GM12878 (cell line): ENCODE data around the gene EBI3. TPM values are rescaled to one million over a fixed set of nuclear protein-coding genes. Genes with fewer than 3 reads are reported as not detected.

ENCODE experiments used
- ATAC-seq: fragments of 200-7000 bp; cut with Tn5 transposase; 3 replicates; pipeline ENCODE4 v1.9.1; 2020; ENCODE audit warnings: mild to moderate bottlenecking, moderate library complexity
- BruUV-seq: library from RNA; stranded (reverse); fragments of 400-500 nt; replicated peaks from 2 replicates; lab custom pipeline; 2021; lab: Mats Ljungman, UMichigan
- CTCF ChIA-PET: fragments of 300-600 bp; sonication (Branson Sonifier 250); formaldehyde crosslinking; extraction: SDS; loops from one replicate; lab custom pipeline; 2021; ENCODE audit warnings: inconsistent platforms; lab: Yijun Ruan, JAX
- POLR2A ChIA-PET: fragments of 350-600 bp; formaldehyde crosslinking; extraction: SDS; loops from one replicate; lab custom pipeline; 2021; ENCODE audit warnings: inconsistent platforms; lab: Charles Lee
- RAD21 ChIA-PET: fragments of 300-600 bp; sonication (Branson Sonifier 250); formaldehyde crosslinking; loops from one replicate; lab custom pipeline; 2023; ENCODE audit warnings: antibody characterized with exemption; ENCODE audit not compliant: unreplicated experiment; lab: Charles Lee
- SMC1A ChIA-PET: fragments of 300-600 bp; sonication (Branson Sonifier 250); formaldehyde crosslinking; loops from one replicate; lab custom pipeline; 2023; ENCODE audit not compliant: unreplicated experiment, uncharacterized antibody; lab: Charles Lee
- DNase-seq: peaks from one replicate; pipeline ENCODE4 v3.0.0-alpha.2; 2011; ENCODE audit warnings: low read depth, low spot score
- FAIRE-seq: peaks from 3 replicates; lab custom pipeline; 2011; peaks lifted over from hg19 to GRCh38; lab: Jason Lieb, UNC
- H2AFZ ChIP-seq: 2 replicates; pipeline ENCODE4 v1.6.0; 2011; ENCODE audit warnings: low read depth, low read length, control low read depth; ENCODE audit not compliant: control insufficient read depth
- H3K27ac ChIP-seq: 2 replicates; pipeline ENCODE4 v1.5.1; 2011; ENCODE audit warnings: control low read depth; ENCODE audit not compliant: control insufficient read depth, insufficient read depth
- H3K27me3 ChIP-seq, 2 experiments: replicated peaks in 1 of 2; 2 replicates each; pipeline versions ENCODE4 v1.6.0 to v1.6.1; 2011; ENCODE audit warnings: low read length in 1 of 2; ENCODE audit not compliant: control insufficient read depth in 2 of 2, insufficient read depth in 2 of 2
- H3K36me3 ChIP-seq, 2 experiments: 2 replicates each; pipeline ENCODE4 v1.5.1; 2011; ENCODE audit warnings: low read length in 1 of 2; ENCODE audit not compliant: control insufficient read depth in 2 of 2, insufficient read depth in 2 of 2
- H3K4me1 ChIP-seq: 2 replicates; pipeline ENCODE4 v1.6.1; 2011; ENCODE audit warnings: mild to moderate bottlenecking, low read length, moderate library complexity, mixed read lengths; ENCODE audit not compliant: control insufficient read depth, insufficient read depth
- H3K4me2 ChIP-seq: 2 replicates; pipeline ENCODE4 v1.6.0; 2011; ENCODE audit warnings: control low read depth; ENCODE audit not compliant: control insufficient read depth, insufficient read depth
- H3K4me3 ChIP-seq: fragments of 200-600 bp; sonication (generic); 2 replicates; pipeline ENCODE4 v1.5.1; 2016
- H3K79me2 ChIP-seq: 2 replicates; pipeline ENCODE4 v1.6.0; 2011; ENCODE audit warnings: low read length; ENCODE audit not compliant: control insufficient read depth, insufficient read depth
- H3K9ac ChIP-seq: 2 replicates; pipeline ENCODE4 v1.8.0; 2011; ENCODE audit warnings: low read length, control low read depth, mixed read lengths; ENCODE audit not compliant: control insufficient read depth, insufficient read depth
- H3K9me3 ChIP-seq: replicated peaks from 3 replicates; pipeline ENCODE4 v1.5.1; 2011; ENCODE audit warnings: mild to moderate bottlenecking, low read length; ENCODE audit not compliant: control insufficient read depth, insufficient read depth
- H4K20me1 ChIP-seq: 2 replicates; pipeline ENCODE4 v1.6.0; 2011; ENCODE audit not compliant: control insufficient read depth, insufficient read depth
- E4F1 ChIP-seq: fragments of 450-650 bp; IDR thresholded peaks from 2 replicates; pipeline ENCODE4 v1.6.1; 2018; ENCODE audit warnings: borderline replicate concordance, mild to moderate bottlenecking; ENCODE audit not compliant: partially characterized antibody
- GATAD2B ChIP-seq: fragments of 450-650 bp; conservative IDR thresholded peaks from 2 replicates; pipeline ENCODE4 v1.6.1; 2017; ENCODE audit warnings: low read depth, mild to moderate bottlenecking, moderate library complexity
- MEF2B ChIP-seq: fragments of 450-650 bp; IDR thresholded peaks from 2 replicates; pipeline ENCODE4 v1.6.1; 2018; ENCODE audit warnings: mild to moderate bottlenecking, moderate library complexity; ENCODE audit not compliant: partially characterized antibody, poor library complexity, severe bottlenecking
- MTA2 ChIP-seq: fragments of 450-650 bp; IDR thresholded peaks from 2 replicates; pipeline ENCODE4 v1.6.1; 2016; ENCODE audit warnings: low read depth, mild to moderate bottlenecking, moderate library complexity
- NFYA ChIP-seq: IDR thresholded peaks from 2 replicates; pipeline ENCODE4 v1.6.1; 2011; ENCODE audit warnings: low read depth, mild to moderate bottlenecking, low read length, improper control_type of control experiment, borderline replicate concordance
- RB1 ChIP-seq: fragments of 450-650 bp; formaldehyde crosslinking; IDR thresholded peaks from 2 replicates; pipeline ENCODE4 v1.6.1; 2017; ENCODE audit warnings: mild to moderate bottlenecking, borderline replicate concordance
- RELA ChIP-seq: fragments of 450-650 bp; IDR thresholded peaks from 2 replicates; pipeline ENCODE4 v1.8.0; 2014; ENCODE audit warnings: borderline replicate concordance; ENCODE audit not compliant: partially characterized antibody
- SIN3A ChIP-seq: IDR thresholded peaks from 2 replicates; pipeline ENCODE4 v1.6.1; 2012; ENCODE audit warnings: low read depth, low read length, improper control_type of control experiment
- TAF1 ChIP-seq: IDR thresholded peaks from 2 replicates; pipeline ENCODE4 v1.6.1; 2011; ENCODE audit warnings: mild to moderate bottlenecking, low read depth, low read length, borderline replicate concordance
- ZBTB11 ChIP-seq: fragments of 450-650 bp; formaldehyde crosslinking; IDR thresholded peaks from 2 replicates; pipeline ENCODE4 v1.5.0; 2022; ENCODE audit warnings: mild to moderate bottlenecking, missing genetic modification characterization
- ZNF622 ChIP-seq: fragments of 450-650 bp; IDR thresholded peaks from 2 replicates; pipeline ENCODE4 v1.6.1; 2017; ENCODE audit warnings: mild to moderate bottlenecking, inconsistent platforms
- WGBS: methylation state at CpG from one replicate; pipeline ENCODE4 v1.1.6; 2016; ENCODE audit warnings: low lambda C conversion rate; ENCODE audit not compliant: insufficient replicate concordance, insufficient coverage; ENCODE audit errors: missing lambda C conversion rate; 5-methylcytosine and 5-hydroxymethylcytosine counted together
- in situ Hi-C: fragments of 300-500 bp; cut with MboI; formaldehyde crosslinking; loops from 9 replicates; pipeline ENCODE4 v1.14.3; 2018; ENCODE audit warnings: mixed read lengths
- intact Hi-C: fragments of 100-400 bp; cut with micrococcal nuclease; formaldehyde crosslinking; loops from one replicate; pipeline ENCODE4 v1.14.2; 2022; ENCODE audit not compliant: unreplicated experiment
- polyA plus RNA-seq, 11 experiments: library from polyadenylated mRNA; depleted of rRNA in 4 of 11; unstranded in 6 of 11; stranded (reverse) in 5 of 11; fragments of >200 nt; fragmentation: Nextera tagmentation in 4 of 11; fragmentation: Illumina TruSeq in 1 of 11; extraction: Ambion mirVana in 4 of 11; extraction: Trizol in 1 of 11; gene quantifications; 1 replicate in 1 of 11; 2 replicates in 10 of 11; pipeline versions ENCODE4 v1.2.1 to v1.2.3, GENCODE V29; 2011 to 2016; ENCODE audit warnings: inconsistent platforms in 2 of 11, missing spikeins in 2 of 11, low read depth in 1 of 11
- total RNA-seq, 4 experiments: library from RNA; depleted of rRNA in 3 of 4; stranded (reverse); fragments of >200 nt in 3 of 4; fragmentation: Illumina TruSeq in 1 of 4; extraction: Trizol in 1 of 4; gene quantifications; 2 replicates each; pipeline versions ENCODE4 v1.2.1 to v1.2.3, GENCODE V29; 2013 to 2021

Gene EBI3
- total and polyA plus RNA-seq, 10 of the 15 experiments (the other 5 are each of a cell fraction or from before 2014, with no cell fraction given), result 22.0 to 288 (median 186) TPM

- TF ChIP-seq GATAD2B (no peak), MEF2B (no peak)
- in situ Hi-C loops, result no loop called here
- Histone ChIP-seq H3K36me3 (no peaks in the 10 kb centered on the region), H4K20me1 (no peaks in the 10 kb centered on the region), H3K4me2 (no peak within 1 kb of the TSS), H3K27me3 (no peaks in the 10 kb centered on the region; a peak in 2 of 4 replicates), H3K4me3 (no peak within 1 kb of the TSS), H2AFZ (no peak within 1 kb of the TSS), H3K79me2 (no peaks in the 10 kb centered on the region), H3K4me1 (no peaks in the 10 kb centered on the region), H3K9ac (no peak within 1 kb of the TSS), H3K27ac (no peak within 1 kb of the TSS), H3K9me3 (no peaks in the 10 kb centered on the region)
- ChIA-PET RAD21 (no interaction called here), CTCF (interaction anchor here (4.1 kb wide), 1 partner anchor 11 kb away, joined by 18 read pairs; no protein-coding TSS in a partner anchor), POLR2A (no interaction called here), SMC1A (no interaction called here)
- no TSS peak for BruUV-seq
- DNase-seq (no peak), ATAC-seq (no peak), FAIRE-seq (no peak)
- 8% methylated on average over 21 of the region's 44 CpGs for WGBS
- intact Hi-C loops, result no loop called here
Measured at GRCh38 chr19:4278419-4279266, 49.3 kb downstream of the EBI3 start, which contains the start of gene SHD. TSS of gene SHD (plus strand) at chr19:4279266. CDS start at chr19:4280064, 798 bp downstream.

- SMC1A ChIA-PET, result no interaction called here
- RAD21 ChIA-PET, result no interaction called here
- DNase-seq, result no peak
- Histone ChIP-seq H3K9me3 (no peaks in the 10 kb centered on the region), H3K4me2 (no peak overlapping the region), H2AFZ (no peak overlapping the region), H3K4me1 (no peaks in the 10 kb centered on the region), H4K20me1 (no peaks in the 10 kb centered on the region), H3K9ac (no peak overlapping the region), H3K79me2 (no peaks in the 10 kb centered on the region), H3K27ac (no peak overlapping the region), H3K27me3 (no peaks in the 10 kb centered on the region; a peak in 2 of 4 replicates), H3K4me3 (no peak overlapping the region), H3K36me3 (no peaks in the 10 kb centered on the region)
- WGBS, result 20% methylated on average over 16 of the region's 30 CpGs
- POLR2A ChIA-PET, result no interaction called here
- in situ Hi-C loops (no loop called here), intact Hi-C loops (no loop called here)
- BruUV-seq, result no TSS peak
- ATAC-seq, result no peak
- no peak for FAIRE-seq
- CTCF ChIA-PET, result no interaction called here
- TF ChIP-seq NFYA, result no peak
- no peak for TF ChIP-seq RELA
- TF ChIP-seq TAF1, result no peak
- TF ChIP-seq MTA2, result no peak
- TF ChIP-seq ZNF622, result no peak
- no peak for TF ChIP-seq RB1
- TF ChIP-seq ZBTB11, result no peak
- no peak for TF ChIP-seq E4F1
- TF ChIP-seq SIN3A, result no peak
Measured at GRCh38 chr19:4279267-4279529, 49.9 kb downstream of the EBI3 start.
